DND-41 (cell line): ENCODE data around the gene CSNK2A2.

Experiments
- CTCF ChIP-seq: IDR thresholded peaks from 2 replicates; pipeline ENCODE4 v1.5.1; 2012; ENCODE audit warnings: borderline replicate concordance, low read length, moderate library complexity, mild to moderate bottlenecking; ENCODE audit not compliant: poor library complexity, severe bottlenecking; ENCODE audit errors: extremely low read depth
- EZH2 ChIP-seq: IDR thresholded peaks from 3 replicates; pipeline ENCODE4 v1.6.1; 2012; ENCODE audit warnings: borderline replicate concordance, low read depth, mild to moderate bottlenecking, moderate library complexity, low read length, inconsistent platforms; ENCODE audit not compliant: severe bottlenecking

DNA sequence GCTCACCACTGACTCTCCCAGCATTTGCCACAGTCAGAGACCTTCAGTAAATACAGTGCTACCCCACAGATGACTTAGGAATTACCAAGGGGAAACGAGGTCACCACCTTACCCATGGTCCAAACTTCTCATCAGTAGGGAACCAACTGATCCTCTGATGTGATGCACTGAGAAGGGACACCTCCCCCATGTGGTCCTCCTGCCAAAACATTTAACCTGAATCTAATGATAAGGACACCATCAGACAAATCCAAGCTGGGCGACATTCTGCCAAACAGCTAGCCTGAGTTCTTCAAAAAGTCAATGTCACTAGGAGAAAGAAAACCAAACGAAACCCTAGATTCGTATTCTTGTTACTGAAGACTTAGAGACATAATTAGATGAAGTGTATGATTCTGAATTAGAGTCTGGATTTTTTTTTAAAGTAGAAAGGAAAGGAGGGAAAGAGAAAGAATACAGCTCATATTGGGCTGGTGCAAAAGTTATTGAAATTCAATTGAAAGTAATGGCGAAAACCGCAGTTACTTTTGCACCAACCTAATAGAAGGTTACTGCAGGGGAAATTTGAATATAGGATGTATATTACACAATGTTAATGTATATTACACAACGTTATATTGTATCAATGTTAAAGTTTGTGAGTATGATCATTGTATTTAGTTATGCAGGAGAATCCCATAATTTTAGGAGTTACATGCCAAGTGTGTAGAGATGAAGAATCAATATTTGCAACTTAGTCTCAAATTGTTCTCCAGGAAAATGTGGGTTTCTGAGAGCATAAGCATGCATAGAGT, 2.3 kb upstream of the CSNK2A2 start:
- TF ChIP-seq EZH2 (no peak), CTCF (no peak)
